SK-N-MC (cell line): Measurements from ENCODE around the gene VGLL2.

Source experiments
- EZH2 ChIP-seq: fragments of 200-600 bp; sonication (generic); IDR thresholded peaks from one replicate; pipeline ENCODE4 v1.6.1; 2017; ENCODE audit warnings: antibody characterized with exemption
- FOXP2 ChIP-seq: optimal IDR thresholded peaks from 2 replicates; pipeline ENCODE3; 2011; ENCODE audit warnings: mild to moderate bottlenecking, moderate library complexity; ENCODE audit not compliant: insufficient read depth; ENCODE audit errors: extremely low read length, control extremely low read depth
- POLR2AphosphoS5 ChIP-seq: IDR thresholded peaks from 2 replicates; pipeline ENCODE4 v1.6.1; 2012; ENCODE audit warnings: mild to moderate bottlenecking, low read depth, low read length, borderline replicate concordance

GRCh38 chr6:117275205-117275604 is 9.8 kb downstream of the VGLL2 start:
- no peak for TF ChIP-seq POLR2AphosphoS5
- no peak for TF ChIP-seq EZH2
- TF ChIP-seq FOXP2: no peak
